Activated CD8-positive, alpha-beta memory T cell treated with anti-CD3 and anti-CD28 coated beads for 36 hours (primary cell): Measurements from ENCODE around the gene FGGY. TPM values are rescaled to one million over a fixed set of nuclear protein-coding genes. Genes with fewer than 3 reads are reported as not detected.

Experiments used
- CTCF ChIA-PET: fragments of 350-600 bp; sonication (Branson Sonifier 250); formaldehyde crosslinking; loops from one replicate; lab custom pipeline; 2021; ENCODE audit warnings: antibody characterized with exemption; lab: Charles Lee
- POLR2A ChIA-PET: fragments of 350-600 bp; sonication (Branson Sonifier 250); formaldehyde crosslinking; loops from one replicate; lab custom pipeline; 2021; ENCODE audit warnings: antibody characterized with exemption; lab: Charles Lee
- total RNA-seq, 2 experiments: library from RNA; stranded (reverse); gene quantifications; one replicate each; pipeline ENCODE4 v1.2.3, GENCODE V29; 2021

Gene FGGY
- total RNA-seq, 2 experiments from 2014 or later, result 8.9 to 9.7 TPM

DNA sequence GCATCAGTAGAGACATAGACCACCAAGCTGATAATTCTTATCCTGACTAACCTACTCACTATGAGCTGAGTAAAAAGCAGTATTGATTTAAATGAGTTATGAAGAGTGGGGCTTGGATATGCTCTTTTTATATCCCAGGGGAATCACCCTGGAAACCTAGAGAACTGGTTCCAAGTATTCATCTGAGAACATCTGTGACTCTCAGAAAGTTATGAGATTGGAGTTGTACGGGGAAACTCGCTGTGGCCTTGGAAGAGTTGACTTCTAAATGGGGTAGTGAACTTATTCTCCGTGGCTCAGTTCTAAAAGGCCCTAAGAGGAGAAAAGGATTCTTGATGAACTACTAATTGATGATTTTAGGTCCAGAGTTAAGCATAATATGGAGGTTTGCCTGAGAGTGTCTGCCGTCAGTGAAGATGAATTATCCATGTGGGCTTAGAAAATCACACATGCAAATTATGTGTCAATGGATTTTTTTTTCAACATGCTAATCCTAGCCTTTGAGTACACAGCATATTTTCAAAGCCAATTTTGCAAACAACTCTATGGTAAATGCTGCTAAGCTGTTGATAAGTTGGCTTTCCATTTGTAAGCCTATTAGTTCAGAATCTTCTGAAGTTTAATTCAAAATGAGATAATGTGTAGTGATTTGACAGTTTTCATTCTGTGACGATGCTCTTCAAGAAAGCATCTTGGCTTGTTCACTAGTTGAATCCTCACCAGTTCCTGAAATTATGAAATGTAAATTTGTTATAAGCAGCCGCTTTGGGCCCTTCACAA is 122.7 kb downstream of the FGGY start:
- ChIA-PET POLR2A (no interaction called here), CTCF (no interaction called here)

DNA sequence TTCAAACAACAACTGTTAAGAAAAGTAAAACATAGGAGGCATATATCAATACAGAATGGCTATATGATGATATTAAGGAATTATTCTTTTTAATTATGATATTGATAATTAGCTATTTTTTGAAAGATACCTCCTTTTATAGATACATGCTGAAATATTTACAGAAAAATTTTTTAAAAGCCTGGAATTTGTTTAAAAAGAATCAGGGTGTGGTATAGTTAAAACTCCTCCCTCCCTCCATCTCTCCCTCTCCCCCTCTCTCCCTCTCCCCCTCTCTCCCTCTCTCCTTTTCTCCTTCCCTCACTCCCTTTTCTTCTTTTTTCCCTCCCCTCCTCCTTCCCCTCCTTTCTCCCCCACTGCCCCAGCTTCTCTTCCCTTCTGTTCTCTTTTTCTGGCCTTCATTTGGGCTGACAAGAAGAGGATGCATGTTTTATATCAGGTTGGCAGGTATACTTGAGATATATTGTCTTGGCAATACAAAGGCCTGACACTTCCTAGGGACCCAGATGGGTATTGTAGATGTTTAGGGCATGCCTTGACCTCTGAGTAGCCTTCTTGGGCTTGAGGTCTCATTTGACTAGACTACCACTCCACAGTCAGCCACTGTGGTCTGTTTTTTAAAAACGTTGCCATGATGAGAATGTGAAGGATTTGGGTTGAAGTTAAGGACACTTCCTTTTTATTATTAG is 124.5 kb downstream of the FGGY start:
- CTCF ChIA-PET, result no interaction called here
- POLR2A ChIA-PET, result no interaction called here

DNA sequence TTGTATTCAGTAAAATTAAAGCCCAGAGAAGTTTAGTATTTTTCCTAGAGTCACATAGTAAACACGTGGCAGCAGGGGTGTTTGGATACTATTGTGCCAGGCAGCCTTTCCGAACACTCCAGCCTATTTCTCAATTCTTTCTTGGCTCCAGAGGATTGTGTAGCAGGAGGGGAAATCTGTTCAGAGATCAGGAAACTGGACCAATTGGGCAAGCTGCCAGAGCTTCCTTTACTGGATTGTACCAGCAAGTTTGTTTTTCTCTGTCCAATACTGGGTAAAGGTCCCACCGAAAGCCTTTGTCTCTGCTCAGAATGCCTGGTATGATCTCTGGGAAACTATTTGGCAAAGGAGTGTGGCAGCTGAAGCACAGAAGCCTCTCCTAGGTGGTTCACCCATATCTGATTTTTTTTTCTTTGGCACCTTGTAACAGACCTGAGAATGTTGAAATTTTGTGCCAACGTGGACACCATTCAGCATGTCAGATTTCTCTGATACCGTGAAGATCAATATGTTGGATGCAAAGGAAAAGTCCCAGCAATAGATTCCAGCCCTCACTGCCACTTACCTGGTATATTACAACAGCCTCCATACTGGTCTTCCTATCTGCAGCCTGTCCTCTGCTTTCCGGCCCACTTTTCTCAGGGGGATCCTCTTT is 126.2 kb downstream of the FGGY start:
- ChIA-PET CTCF (no interaction called here), POLR2A (no interaction called here)

DNA sequence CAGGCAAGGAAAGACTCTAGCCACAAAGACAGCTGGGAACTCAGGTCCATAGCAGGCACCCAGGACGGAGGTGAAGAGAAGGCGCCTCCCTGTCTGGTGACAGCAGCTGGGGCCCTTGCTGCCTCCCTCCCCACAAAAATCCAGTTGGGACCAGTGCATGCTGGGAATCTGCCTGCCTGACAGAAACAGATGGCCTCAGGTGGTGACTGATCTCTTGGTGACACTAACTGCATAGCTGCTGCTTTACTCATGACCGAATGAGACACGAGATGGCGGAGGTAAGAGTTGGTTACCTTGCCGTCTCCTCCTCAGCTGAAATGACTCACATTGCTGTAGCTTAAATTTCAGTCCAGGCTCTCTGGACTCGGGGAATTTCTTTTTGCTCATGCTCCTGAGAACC is 130.3 kb downstream of the FGGY start:
- POLR2A ChIA-PET, result no interaction called here

DNA sequence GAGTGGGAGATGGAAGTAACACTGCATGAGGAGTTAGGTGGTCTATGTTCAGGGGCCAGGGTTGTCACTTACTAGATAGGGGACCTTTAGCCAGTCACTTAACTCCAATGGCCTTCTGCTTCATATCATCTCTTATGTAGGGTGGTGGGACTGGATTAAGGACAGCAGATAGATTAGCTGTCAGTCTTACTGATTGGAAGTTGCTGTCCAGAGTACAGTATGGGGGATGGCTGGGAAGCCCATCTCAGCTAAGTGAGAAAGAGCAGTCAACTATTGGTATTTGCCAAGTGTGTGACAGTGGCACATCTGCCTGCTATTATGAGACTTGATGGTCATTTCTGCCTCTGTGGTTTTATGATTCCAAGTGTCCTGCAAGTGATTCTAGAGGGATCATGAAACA is 130.9 kb downstream of the FGGY start:
- CTCF ChIA-PET, result no interaction called here
- POLR2A ChIA-PET, result no interaction called here

More for the DNA sequence above, 130.3 kb downstream of the FGGY start:
- CTCF ChIA-PET, result no interaction called here

DNA sequence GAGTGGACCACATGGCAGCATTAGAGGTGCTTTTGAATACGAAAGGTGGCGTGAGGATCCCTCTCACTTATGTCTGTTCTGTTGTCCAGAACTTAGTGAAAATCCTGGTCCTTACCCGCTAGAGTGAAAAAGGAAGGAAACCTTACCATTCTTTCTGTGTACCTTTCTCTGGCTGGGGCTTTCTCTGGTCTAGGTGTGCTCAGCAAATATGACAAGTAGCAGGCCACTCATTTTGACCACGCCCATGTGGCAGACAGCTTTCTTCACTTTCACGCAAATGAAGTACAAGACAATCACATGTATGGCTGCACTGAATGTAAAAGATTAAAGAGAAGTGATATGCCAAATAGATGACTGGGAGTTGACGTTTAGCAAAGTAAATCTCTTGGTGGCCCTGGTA is 131.9 kb downstream of the FGGY start:
- POLR2A ChIA-PET, result no interaction called here

DNA sequence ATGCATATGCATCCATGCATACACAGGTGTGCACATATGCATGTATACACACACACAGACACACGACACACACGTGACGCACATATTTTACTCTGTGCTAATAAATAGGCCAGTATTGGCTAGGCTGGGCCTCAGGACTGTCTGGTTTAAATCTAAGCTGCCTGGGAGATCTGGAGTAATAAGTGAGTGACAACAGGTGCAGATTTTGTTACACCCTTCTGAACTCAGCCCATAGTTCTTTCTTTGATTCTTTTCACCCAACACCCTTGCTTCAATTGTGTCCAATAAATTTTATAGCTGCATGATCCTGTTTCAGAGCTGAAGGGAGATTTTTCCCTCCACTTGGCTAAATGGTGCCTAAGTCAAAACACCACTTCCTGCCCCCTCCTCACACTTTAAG is 132.8 kb downstream of the FGGY start:
- ChIA-PET POLR2A (no interaction called here), CTCF (no interaction called here)

More for the DNA sequence above, 131.9 kb downstream of the FGGY start:
- CTCF ChIA-PET, result no interaction called here

DNA sequence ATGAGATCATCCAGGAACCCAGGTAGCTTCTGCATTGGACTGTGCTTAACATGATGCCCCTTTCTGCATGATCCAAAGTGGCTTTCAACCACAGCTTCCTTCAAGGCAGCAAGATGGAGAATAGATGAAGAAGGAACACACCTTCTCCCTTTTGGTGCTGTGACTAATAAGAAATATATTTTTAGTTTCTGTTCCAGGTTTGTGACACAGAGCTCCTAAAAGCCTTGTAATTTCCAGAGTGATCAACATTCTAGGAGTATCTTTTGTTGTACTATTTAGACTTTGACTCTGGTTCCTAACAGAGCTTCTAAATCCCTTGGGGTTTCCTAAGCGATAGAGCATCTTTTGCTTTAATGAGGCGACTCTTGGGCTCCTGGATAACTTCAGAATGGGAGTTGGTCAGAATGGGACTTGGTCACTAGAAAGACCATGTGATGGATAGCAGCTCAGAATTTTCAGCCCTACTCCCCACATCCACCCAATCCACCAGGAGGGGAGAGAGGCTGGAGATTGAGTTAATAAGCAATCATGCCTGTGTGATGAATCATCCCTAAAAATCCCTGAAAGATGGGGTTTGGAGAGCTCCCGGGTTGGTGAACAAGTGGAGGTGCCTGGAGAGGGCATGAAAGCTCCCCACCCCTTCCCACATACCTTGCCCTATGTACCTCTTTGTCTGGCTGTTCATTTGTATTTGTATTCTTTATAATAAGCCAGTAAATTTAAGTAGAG is 134.8 kb downstream of the FGGY start:
- POLR2A ChIA-PET, result no interaction called here
- CTCF ChIA-PET, result no interaction called here

DNA sequence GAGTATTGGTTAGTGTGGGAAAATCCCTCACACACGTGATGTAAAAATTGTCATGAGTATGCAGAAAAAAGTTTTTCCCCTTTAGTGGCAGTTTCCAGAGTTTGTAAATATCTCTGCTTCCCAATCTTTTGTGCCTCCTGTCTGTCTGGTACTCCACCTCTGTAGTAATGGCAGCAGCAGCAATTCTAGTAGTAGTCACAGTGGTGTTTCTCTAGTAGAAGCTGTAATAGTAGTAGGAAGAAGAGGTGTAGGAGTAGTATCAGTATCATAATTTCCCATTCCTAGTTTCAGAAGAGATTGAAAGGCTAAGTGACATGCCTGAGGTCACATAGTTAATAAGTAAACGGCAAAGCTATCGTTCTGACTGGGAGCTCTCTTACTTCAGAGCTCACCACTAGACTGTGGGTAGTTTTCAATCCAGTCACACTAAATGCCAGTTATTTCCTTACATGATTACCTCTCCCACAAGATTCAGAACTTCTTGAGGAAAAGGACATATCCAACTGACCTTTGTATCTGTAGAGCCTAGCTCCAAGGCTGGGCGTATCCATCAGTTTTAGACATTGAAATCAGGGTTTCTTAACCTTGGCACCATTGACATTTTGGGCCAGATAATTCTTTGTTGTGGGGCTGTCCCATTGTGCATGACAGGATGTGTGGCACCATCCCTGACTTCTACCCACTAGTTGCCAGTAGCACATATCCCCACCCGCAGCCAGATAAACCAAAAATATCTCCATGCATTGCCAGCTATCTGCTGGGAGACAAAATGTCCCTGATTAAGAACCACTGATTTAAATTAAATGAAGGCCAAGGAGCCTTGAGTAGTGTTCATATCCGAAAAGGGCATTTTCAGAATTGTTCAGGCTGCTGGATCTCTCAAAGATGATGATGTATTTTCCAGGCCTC is 135.9 kb downstream of the FGGY start:
- ChIA-PET CTCF (no interaction called here), POLR2A (no interaction called here)

DNA sequence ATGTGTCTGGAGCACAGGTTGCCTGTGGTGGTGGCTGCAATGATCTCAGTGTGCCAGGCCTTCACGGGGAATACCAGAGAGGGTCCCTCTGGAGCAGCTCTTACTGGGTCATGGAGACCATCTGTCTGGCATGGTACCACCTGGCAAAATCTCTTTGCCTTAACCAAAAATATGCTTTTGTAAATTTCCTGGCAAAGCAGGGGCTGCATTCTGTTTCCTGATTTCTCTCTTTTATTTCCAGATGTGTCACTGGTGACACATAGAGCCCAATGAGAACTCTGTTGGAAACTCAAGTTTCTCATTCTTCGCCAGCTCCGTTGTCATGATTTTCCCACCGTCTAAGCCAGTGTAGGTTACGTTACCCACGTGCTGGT is 136.5 kb downstream of the FGGY start:
- ChIA-PET POLR2A (no interaction called here), CTCF (no interaction called here)

DNA sequence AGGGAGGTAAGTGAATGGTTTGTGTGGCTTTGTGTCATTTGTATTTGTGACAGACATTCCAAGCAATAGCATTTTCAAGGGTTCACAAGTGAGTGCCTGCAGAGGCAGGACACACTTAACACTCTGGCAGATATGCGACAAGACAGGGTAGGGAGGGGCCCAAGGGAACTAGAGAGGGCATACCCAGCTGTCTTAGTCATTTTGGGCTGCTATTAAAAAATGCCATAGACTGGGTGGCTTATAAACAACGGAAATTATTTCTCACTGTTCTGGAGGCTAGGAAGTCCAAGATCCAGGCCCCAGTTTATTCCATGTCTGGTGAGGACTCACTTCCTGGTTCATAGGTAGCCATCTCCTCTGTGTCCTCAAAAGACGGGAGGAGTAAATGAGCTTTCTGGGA is 137.4 kb downstream of the FGGY start:
- POLR2A ChIA-PET, result no interaction called here

DNA sequence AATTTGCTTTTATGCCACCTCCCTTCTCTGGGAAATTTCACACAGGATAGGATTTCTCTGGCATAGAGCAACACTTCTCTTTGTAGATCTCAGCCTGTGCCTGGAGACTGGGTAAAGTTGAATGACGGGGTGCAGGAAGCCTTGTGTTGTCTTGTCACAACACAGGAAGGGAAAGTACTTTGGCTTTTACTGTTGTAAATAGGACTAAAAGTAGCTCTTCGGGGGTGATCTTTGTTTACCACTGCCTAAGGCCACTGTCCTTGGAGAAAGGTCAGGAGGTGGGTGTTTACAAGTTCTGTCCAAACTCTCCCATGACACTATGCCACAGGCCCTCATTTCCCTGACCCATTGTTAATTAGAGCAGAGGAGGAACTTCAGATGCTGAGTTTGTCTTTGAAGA is 139.7 kb downstream of the FGGY start:
- CTCF ChIA-PET, result no interaction called here
- POLR2A ChIA-PET, result no interaction called here

More for the DNA sequence above, 137.4 kb downstream of the FGGY start:
- CTCF ChIA-PET, result no interaction called here

DNA sequence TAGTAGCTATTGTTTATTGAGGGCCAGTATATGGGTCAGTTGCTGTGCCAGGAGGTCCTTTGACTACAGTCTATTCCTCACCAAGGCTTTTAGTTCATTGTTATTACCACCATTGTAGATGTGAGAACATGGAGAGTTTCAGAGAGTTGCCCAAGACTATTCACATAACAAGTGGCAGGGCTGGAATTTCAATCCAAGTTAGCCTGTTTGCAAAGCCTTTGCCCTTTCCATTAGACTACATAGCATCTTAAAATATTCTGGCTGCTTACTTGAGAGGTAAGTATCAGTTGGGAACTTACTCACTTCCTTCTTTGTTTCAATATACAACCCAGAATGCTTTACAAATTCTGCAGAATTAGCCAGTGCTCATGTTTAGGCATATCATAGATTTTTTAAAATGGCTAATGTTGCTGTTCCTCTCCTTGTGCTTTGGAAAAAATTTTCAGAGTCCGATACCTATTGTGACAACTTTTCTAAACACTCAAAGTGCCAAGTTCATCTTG is 141.2 kb downstream of the FGGY start:
- ChIA-PET CTCF (no interaction called here), POLR2A (no interaction called here)

DNA sequence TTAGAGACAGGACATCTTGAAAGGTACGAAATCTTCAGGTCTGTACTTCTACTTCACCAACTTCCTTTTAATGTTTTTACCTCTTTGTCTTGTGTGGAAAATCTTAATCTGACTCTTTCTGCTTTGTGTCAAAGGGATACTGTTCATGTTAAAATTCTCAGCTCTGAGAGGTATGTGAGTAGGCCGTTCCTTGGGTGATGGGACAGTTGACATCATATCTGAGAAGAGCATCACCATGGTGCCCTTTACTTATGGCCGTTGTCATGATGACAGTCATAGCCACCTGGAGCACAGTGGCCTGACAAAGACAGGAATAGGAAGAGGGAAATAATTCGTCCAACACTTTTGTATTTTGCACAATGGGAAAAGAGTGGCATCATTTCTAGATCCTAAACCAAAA is 145.6 kb downstream of the FGGY start:
- POLR2A ChIA-PET, result no interaction called here
- CTCF ChIA-PET, result no interaction called here

DNA sequence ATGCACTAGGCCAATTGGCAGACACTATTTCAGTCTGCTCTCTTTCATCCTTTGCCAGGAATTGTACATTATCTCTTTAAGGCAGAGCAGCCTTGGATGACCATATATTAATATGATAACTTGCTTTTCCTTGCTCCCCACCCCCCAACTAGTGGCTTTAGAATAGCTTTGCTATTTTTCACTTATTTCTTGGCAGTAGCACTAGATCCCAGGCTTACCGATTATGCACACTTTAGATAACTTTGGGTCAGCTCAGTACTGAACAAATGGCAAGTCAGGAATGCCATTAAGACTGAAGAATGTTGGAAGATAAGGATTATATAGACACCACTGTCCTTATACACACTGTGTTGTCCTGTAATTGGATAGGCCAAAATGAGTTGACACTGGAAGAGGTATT is 146.4 kb downstream of the FGGY start:
- POLR2A ChIA-PET, result no interaction called here
- CTCF ChIA-PET, result no interaction called here

DNA sequence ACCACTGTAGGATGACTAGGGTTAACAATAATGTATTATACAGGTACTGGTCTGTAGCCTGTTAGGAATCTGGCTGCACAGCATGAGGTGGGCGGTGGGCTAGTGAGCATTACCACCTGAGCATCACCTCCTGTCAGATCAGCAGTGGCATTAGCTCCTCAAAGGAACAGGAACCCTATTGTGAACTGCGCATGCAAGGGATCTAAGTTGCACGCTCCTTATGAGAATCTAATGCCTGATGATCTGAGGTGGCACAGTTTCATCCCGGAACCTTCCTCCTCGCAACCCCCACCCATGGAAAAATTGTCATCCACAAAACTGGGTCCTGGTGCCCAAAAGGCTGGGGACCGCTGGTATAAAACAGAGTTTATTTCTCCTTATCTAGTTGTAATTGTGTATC is 147.6 kb downstream of the FGGY start:
- CTCF ChIA-PET, result no interaction called here
- POLR2A ChIA-PET, result no interaction called here

DNA sequence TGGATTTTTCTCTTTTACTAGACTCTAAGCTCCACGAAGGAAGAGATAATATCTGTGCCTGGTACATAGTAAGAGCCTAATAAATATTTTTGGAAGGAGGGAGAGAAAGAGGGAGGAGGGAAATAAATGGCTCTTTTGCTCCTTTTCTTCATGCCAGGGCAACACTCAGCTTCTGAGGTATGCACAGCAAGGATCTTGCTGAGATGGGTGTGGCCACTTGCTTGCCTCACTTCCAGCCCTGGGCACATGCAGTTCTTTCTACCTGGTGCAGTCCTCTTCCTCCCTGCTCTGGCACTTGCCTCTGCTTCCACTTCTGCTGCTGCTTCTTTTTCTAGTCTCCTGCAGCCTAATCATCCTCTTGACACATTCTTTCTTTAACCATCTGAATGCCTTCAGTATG is 148.1 kb downstream of the FGGY start:
- CTCF ChIA-PET, result interaction anchor here (0.5 kb wide), 1 partner anchor 685 kb away, joined by 3 read pairs; no protein-coding TSS in a partner anchor
- POLR2A ChIA-PET, result no interaction called here

DNA sequence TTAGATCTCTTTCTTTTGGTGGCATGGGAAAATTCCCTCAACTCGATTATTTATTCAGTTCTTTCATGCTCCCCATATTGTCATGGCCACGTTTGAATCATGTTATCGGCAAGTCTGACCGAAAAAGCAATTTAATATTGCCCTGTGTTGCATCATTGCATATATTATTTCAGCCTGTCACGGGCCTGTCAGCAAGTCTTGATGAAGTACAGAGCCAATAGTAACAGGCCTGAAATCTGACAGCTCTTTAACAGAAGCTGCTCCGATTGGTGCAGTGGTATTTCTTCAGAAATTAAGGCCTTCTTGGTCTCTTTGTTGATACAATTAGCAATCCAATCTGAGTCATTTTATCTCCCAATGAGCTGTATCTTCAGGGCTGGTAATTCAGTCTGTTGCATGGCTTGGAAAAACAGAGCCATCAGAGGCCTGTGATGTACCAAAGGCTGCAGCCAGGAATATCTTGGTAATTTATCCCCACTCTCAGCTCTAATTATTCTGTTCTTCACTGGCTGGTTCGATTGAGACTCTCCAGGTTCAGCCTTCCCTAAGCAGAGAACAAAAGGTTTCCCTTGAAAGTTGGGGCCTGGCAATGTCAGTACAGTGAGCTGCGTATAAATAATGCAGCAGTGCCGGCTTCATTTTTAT is 149.5 kb downstream of the FGGY start:
- CTCF ChIA-PET, result no interaction called here

More for the DNA sequence above, 149.5 kb downstream of the FGGY start:
- POLR2A ChIA-PET, result no interaction called here
